GM18951 (cell line): ENCODE results near the gene BTRC.
"Not testable (repeated sequence)": the region's sequence is repeated elsewhere in the genome, so short reads cannot be mapped to it uniquely, and the experiment has no call there.

Experiments
- POLR2A ChIP-seq: IDR thresholded peaks from 4 replicates; pipeline ENCODE4 v1.6.1; 2011; ENCODE audit warnings: mild to moderate bottlenecking; ENCODE audit not compliant: insufficient read length, insufficient read depth; ENCODE audit errors: extremely low read depth
- in situ Hi-C: fragments of 300-500 bp; cut with MboI; formaldehyde crosslinking; loops from one replicate; pipeline ENCODE4 v1.12.0; 2022; ENCODE audit warnings: low sequenced_read_pairs, mixed read lengths, inconsistent platforms; ENCODE audit not compliant: unreplicated experiment

BTRC gene

DNA sequence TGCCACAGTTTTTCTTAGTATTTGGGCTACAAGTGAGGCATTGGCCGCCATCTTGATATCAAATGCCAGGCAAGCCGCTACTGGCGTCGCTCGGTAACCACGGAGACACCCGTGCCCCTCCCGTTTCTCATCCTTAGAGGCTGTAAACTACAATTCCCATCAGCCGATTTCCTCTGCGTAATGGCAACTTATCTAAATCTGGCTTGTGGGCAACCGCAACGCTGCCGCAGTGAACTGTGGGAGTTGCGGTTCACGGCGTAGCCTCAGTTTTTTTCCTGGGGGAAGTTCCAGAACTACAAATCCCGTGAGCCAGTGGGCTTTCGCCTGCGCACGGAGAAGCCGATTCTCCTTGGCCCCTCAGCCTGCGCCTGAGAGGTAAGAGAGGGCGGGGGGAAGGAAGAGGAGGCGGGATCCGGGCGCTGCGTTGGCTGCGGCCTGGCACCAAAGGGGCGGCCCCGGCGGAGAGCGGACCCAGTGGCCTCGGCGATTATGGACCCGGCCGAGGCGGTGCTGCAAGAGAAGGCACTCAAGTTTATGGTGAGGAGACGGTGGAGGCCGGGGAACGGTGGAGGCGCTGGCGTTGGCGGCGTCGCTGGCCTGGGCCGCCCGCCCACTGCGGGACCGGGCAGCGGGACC lies at the start of gene BTRC:
TSS of gene BTRC (plus strand) at position 474 of the 636 bp plus-strand sequence. CDS start at position 490, 16 bp downstream.
- peak; percentile 79 for TF ChIP-seq POLR2A
- in situ Hi-C loops, result no loop called here

DNA sequence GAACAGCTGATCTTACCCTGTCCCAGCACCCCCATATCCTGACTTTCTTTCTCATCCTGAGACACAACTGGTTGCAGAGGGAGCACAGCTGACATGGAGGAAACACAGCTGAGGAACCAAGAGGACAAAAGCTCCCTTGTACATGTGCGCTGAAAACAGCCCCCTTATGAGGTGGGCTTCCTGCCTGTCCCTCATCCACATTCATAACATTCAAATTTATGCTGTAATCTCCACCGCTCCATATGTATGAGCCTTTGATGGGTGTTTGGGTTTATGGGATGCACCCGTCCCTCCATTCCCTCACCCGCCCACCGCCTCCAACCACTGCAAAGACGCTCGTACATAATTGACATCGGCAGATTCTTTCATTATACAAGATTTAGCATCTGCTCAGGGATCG lies 49.6 kb upstream of the BTRC start:
- in situ Hi-C loops, result no loop called here
- no peak for TF ChIP-seq POLR2A

GRCh38 chr10:101305320-101306241 lies 48.4 kb upstream of the BTRC start:
- no peak for TF ChIP-seq POLR2A
- in situ Hi-C loops, result no loop called here

DNA sequence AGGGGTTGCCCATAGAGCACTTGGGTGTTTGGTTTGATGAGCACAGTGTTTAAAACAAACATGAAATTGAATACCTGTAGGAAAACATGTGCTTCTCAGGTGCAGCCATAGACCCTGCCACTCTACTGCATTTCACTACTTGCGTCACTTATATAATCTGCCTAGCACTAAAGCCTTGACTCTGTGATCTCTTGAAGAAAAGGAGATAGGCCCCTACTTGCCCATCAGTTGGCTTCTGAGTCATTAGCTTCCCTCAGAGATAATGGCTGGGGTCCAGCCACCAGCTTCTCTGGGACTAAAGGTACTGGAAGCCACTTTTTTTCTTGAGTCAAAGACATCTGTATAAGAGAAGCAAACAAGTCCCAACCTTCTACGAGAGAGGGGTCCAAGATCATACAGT lies 45.9 kb upstream of the BTRC start:
- in situ Hi-C loops, result no loop called here
- TF ChIP-seq POLR2A, result no peak

DNA sequence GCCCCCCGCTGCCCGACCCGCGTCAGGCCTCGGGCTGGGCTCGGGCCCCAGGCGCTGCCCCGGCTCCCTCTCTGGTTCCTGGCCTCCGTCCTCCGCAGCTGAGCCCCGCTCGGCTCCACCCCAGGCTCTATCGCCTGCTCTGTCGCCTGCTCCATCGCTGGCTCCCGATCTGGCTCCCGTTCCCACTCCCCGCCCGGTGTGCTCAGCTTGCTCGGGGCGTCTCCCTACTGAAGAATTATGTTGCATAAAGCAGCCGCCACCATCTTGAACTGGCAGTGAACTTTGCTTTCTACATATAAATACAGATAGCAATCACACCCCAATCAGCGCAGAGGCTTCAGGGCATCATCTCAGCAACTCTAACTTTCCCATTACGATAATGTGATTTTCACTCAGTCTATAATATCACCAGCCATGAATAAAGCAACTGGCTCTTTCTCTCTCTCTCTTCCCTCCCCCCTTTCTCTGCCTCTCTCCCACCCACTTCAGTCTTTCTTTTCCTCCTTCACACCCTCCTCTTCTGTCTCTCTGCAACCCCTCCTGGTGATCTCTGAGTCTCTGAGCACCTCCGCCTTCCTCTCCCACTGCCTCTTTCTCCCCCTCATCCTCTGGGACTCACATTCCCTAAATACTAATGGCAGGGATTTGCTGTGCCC lies 43.3 kb upstream of the BTRC start:
- no peak for TF ChIP-seq POLR2A
- in situ Hi-C loops, result no loop called here

- in situ Hi-C loops, result no loop called here
- no peak for TF ChIP-seq POLR2A
Measured at GRCh38 chr10:101311185-101312066, 42.5 kb upstream of the BTRC start.

DNA sequence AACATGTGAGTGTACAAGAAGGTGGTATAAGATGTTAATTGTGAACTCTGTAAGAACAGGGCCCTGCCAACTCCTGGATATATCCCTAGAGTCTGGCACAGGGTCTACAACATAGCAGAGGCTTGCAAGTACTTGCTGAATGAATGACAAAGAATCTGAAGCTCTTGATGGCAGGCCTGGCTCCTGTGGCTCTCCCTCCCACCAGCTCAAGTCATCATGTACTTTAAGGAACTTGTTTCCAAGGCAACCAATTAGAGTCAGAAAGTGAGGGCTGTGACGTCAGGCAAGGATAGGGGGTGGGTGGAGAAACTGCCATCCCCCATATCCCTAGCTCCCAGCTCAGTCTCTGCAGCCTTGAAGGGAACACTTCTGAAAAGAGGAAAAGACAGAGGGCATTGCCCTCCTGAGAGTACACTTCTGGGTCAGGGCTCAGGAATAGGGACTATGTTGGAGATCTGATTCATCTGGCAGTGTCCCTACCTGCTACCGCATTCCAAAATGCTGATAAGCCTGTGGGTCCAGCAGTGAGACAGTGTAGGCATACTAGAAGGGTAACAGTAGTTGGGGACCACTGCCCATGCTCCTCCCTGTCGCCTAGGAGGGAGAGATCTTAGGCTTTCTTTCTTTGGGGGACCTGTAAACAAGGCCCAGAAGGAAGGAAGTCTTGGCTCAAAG lies 34.6 kb upstream of the BTRC start:
- in situ Hi-C loops, result no loop called here
- no peak for TF ChIP-seq POLR2A

GRCh38 chr10:101321073-101321472 lies 32.9 kb upstream of the BTRC start:
- no peak for TF ChIP-seq POLR2A
- in situ Hi-C loops, result no loop called here

GRCh38 chr10:101322266-101323108 lies 31.5 kb upstream of the BTRC start:
- in situ Hi-C loops, result no loop called here
- TF ChIP-seq POLR2A, result no peak

- TF ChIP-seq POLR2A, result no peak
- in situ Hi-C loops, result no loop called here
Measured at GRCh38 chr10:101323495-101323894, 30.5 kb upstream of the BTRC start.

GRCh38 chr10:101327454-101327853 lies 26.5 kb upstream of the BTRC start:
- in situ Hi-C loops, result not testable (repeated sequence)
